Epithelial cell of proximal tubule (primary cell): ENCODE results near the gene NME7. TPM values are rescaled to one million over a fixed set of nuclear protein-coding genes. Genes with fewer than 3 reads are reported as not detected.

Experiments used
- DNase-seq: peaks from one replicate; pipeline ENCODE4 v3.0.0-alpha.2; 2011; ENCODE audit warnings: low read depth
- H3K4me3 ChIP-seq: 2 replicates; pipeline ENCODE4 v1.5.1; 2011; ENCODE audit warnings: low read depth, mild to moderate bottlenecking, low read length
- total RNA-seq: library from RNA; depleted of rRNA; stranded (reverse); fragments of >200 nt; gene quantifications from 2 replicates; pipeline ENCODE4 v1.2.3, GENCODE V29; 2015
- TF ChIP-seq, protein P1 (sequence below): conservative IDR thresholded peaks from 2 replicates; pipeline ENCODE4 v1.5.1; 2012; ENCODE audit warnings: low read depth, mild to moderate bottlenecking, low read length

NME7 gene
- total RNA-seq, 1 donor from 2014 or later, result 50.9 TPM

DNA sequence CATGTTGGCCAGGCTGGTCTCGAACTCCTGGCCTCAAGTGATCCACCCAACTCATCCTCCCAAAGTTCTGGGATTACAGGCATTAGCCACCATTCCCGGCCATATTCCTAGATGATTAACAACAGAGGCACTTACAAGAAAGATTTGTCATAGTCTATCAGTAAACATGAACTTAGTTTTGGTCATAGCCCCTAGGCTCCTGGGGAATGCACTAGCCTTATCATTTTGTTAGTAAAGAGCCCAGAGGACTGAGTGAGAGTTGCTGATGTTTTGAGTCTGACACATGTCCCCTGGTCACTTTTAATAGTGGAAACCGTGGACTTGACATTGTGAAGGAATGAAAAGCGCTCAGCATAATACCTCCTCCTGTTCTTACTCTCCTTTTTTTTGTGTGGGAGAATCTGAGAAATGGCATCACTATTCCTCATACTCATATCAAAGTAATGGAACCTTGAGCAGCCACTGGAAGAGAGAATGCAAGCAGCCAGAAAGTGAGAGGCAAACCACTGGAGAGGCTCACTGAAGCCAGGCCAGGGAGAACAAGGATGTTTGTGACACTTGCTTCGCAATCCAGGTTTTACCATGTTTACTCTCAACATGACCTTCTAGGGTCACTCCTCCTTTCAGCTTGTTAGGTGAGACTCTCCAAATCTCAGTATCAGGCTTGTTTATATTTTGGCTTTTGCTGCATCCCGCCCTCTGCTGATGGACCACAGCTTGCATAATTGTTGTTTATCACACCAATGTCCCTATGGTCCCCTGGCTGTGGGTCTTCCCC lies 246.3 kb downstream of the NME7 start:
- H3K4me3 ChIP-seq, result no peak overlapping the region
- no peak for DNase-seq
- TF ChIP-seq, protein P1, sequence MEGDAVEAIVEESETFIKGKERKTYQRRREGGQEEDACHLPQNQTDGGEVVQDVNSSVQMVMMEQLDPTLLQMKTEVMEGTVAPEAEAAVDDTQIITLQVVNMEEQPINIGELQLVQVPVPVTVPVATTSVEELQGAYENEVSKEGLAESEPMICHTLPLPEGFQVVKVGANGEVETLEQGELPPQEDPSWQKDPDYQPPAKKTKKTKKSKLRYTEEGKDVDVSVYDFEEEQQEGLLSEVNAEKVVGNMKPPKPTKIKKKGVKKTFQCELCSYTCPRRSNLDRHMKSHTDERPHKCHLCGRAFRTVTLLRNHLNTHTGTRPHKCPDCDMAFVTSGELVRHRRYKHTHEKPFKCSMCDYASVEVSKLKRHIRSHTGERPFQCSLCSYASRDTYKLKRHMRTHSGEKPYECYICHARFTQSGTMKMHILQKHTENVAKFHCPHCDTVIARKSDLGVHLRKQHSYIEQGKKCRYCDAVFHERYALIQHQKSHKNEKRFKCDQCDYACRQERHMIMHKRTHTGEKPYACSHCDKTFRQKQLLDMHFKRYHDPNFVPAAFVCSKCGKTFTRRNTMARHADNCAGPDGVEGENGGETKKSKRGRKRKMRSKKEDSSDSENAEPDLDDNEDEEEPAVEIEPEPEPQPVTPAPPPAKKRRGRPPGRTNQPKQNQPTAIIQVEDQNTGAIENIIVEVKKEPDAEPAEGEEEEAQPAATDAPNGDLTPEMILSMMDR, result no peak

DNA sequence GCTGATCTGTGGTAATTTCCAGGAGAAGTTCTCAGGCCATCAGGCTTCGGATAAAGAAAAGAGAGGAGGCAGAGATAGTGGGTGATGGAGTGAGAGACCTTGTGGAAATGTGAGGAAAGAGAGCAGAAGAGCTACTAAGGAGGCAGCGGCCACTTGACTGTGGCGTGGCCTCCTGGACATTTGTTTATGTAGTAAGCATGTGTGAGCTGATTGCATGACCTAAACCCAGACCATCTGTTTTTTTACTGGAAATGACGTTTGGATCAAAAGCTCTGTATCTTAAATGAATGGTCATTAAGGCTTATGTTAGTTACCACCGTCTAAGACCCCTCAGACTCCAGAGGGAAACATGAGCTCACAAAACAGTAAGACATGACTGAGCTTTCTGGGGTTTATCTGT lies 247.5 kb downstream of the NME7 start:
- TF ChIP-seq, protein P1, result no peak
- no peak overlapping the region for H3K4me3 ChIP-seq
- DNase-seq, result no peak

DNA sequence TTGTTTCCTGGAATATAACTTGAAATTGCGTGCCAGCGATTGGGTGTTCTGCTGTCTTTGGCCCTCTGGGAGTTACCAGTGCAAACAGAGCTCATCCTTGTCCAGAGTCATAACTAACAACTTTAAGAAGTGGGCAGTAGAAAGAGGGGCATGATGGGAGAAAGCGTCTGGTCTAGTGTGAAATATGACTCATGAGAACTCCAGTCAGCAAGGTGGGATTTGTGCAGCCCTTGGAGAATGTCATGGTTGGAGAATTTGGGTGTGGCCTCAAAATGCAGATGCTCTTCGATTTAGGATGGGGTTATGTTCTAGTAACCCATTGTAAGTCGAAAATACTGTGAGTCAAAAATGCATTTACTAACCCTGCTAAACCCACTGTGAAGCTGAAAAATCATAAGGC lies 248.2 kb downstream of the NME7 start:
- TF ChIP-seq, protein P1, result no peak
- no peak for DNase-seq
- no peak overlapping the region for H3K4me3 ChIP-seq

DNA sequence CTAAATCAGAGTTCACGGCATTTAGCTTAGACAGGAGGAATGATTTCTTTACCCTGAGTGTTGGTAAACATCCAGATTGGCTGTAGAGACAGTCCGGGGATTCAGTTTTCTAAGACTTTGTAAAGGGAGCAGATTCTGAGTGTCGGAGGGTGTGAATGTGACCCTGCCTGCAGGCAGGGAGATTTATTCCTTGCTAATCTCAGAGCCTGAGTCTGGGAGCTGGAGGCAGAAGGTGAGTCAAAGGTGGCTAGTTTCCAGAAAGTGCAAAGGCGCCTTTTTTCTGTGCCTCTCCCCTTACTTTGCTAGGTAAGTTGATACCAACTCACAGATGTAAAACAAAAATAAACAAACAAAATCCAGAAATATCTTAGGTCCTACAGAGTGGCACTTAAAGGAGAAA lies 249.4 kb downstream of the NME7 start:
- H3K4me3 ChIP-seq, result no peak overlapping the region
- DNase-seq, result no peak
- TF ChIP-seq, protein P1, result no peak

DNA sequence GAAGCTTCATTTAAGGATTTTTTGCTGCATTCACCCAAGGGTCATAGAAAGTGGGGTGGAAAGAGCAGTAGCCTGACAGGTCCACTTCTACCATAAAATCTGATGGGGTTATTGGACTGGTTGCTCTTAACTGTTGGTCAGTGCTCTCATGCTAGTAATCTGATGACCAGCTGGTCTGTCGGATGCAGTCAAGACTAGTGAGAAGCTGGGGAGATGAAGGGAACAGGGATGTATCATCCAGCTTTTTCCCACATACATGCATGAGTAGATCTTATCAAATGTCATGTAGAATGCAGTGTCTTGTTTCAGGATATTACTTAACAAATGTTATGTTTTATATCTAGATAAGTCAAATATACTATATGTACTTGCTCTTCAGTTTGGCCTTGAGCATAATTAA lies 250.0 kb downstream of the NME7 start:
- H3K4me3 ChIP-seq, result no peak overlapping the region
- DNase-seq, result no peak
- TF ChIP-seq, protein P1, result no peak

DNA sequence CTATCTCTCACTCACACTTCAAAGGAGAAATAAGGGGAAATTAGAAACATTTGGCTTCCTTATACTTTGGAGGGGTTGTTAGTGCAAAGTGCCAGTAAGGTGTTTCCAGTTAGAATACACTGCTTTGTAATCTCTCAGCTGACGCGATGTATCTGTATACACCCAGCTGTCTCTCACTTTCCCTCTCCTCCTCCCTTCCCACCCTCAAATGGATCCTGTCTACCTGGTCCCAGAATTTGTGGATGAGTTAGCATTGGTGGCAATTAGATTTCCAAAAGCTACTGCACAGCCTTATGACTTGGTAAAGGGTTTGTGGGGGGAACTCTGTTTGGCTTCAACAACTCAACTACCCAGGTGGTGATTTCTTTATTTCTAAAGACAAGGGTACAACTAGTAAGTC lies 250.6 kb downstream of the NME7 start:
- DNase-seq, result no peak
- TF ChIP-seq, protein P1, result no peak
- H3K4me3 ChIP-seq, result no peak overlapping the region
